GM19455 (cell line): ENCODE measurements around the gene SYNPR.

Source experiments
- ATAC-seq: cut with Tn5 transposase; IDR thresholded peaks from one replicate; pipeline ENCODE4 v1.9.1; 2021; ENCODE audit not compliant: unreplicated experiment

SYNPR gene

GRCh38 chr3:63462732-63463131 is 184.6 kb downstream of the SYNPR start:
- ATAC-seq = no peak

- ATAC-seq = no peak
These were observed 189.3 kb downstream of the SYNPR start for GRCh38 chr3:63467392-63467791.

GRCh38 chr3:63470745-63471144 is 192.6 kb downstream of the SYNPR start:
- ATAC-seq = no peak

- no peak for ATAC-seq
These were observed 193.7 kb downstream of the SYNPR start for GRCh38 chr3:63471781-63472180.

GRCh38 chr3:63473641-63474166 is 195.6 kb downstream of the SYNPR start:
- no peak for ATAC-seq

GRCh38 chr3:63474828-63475518 is 196.9 kb downstream of the SYNPR start:
- ATAC-seq = no peak

- ATAC-seq = no peak
These were observed 199.5 kb downstream of the SYNPR start for GRCh38 chr3:63477494-63478129.

- no peak for ATAC-seq
These were observed 201.0 kb downstream of the SYNPR start for GRCh38 chr3:63478990-63479660.

- ATAC-seq = no peak
These were observed 201.5 kb downstream of the SYNPR start for GRCh38 chr3:63479661-63480035.

- ATAC-seq = no peak
These were observed 203.5 kb downstream of the SYNPR start for GRCh38 chr3:63481627-63482026.

GRCh38 chr3:63482341-63482740 is 204.2 kb downstream of the SYNPR start:
- no peak for ATAC-seq

- no peak for ATAC-seq
These were observed 214.4 kb downstream of the SYNPR start for GRCh38 chr3:63492464-63492863.

- ATAC-seq = no peak
These were observed 215.0 kb downstream of the SYNPR start for GRCh38 chr3:63493101-63493500.

GRCh38 chr3:63494646-63495045 is 216.5 kb downstream of the SYNPR start:
- no peak for ATAC-seq

GRCh38 chr3:63497641-63498040 is 219.5 kb downstream of the SYNPR start:
- no peak for ATAC-seq

- ATAC-seq = no peak
These were observed 222.1 kb downstream of the SYNPR start for GRCh38 chr3:63500196-63500595.

GRCh38 chr3:63508305-63508704 is 230.2 kb downstream of the SYNPR start:
- ATAC-seq = no peak

GRCh38 chr3:63508771-63509170 is 230.7 kb downstream of the SYNPR start:
- no peak for ATAC-seq

- ATAC-seq = no peak
These were observed 235.7 kb downstream of the SYNPR start for GRCh38 chr3:63513791-63514190.

- no peak for ATAC-seq
These were observed 236.6 kb downstream of the SYNPR start for GRCh38 chr3:63514678-63515077.

- ATAC-seq = no peak
These were observed 241.3 kb downstream of the SYNPR start for GRCh38 chr3:63519426-63519825.

GRCh38 chr3:63521657-63522056 is 243.5 kb downstream of the SYNPR start:
- no peak for ATAC-seq
